HepG2 (cell line): ENCODE measurements around the gene MORN1. TPM values are rescaled to one million over a fixed set of nuclear protein-coding genes. Genes with fewer than 3 reads are reported as not detected.

Experiments
- ATAC-seq: fragments of 200-7000 bp; cut with Tn5 transposase; 3 replicates; pipeline ENCODE4 v1.9.1; 2020; ENCODE audit warnings: mild to moderate bottlenecking, moderate library complexity
- BruUV-seq: library from RNA; stranded (reverse); fragments of 400-500 nt; replicated peaks from 2 replicates; lab custom pipeline; 2021; lab: Mats Ljungman, UMichigan
- CTCF ChIA-PET: fragments of 300-600 bp; formaldehyde crosslinking; extraction: SDS; loops from one replicate; lab custom pipeline; 2021; ENCODE audit warnings: low total read pairs, inconsistent platforms, low intra/inter-chr PET ratio; lab: Yijun Ruan, JAX
- POLR2A ChIA-PET: fragments of 350-600 bp; sonication (Branson Sonifier 250); formaldehyde crosslinking; loops from one replicate; lab custom pipeline; 2020; ENCODE audit warnings: antibody characterized with exemption, inconsistent platforms; lab: Yijun Ruan, JAX
- DNase-seq: peaks from one replicate; pipeline ENCODE4 v3.0.0-alpha.2; 2015; ENCODE audit warnings: low spot score
- FAIRE-seq: peaks from 3 replicates; lab custom pipeline; 2011; peaks lifted over from hg19 to GRCh38; lab: Jason Lieb, UNC
- H2AFZ ChIP-seq: one replicate; pipeline ENCODE4 v1.6.1; 2011; ENCODE audit warnings: low read length, inconsistent platforms
- H3K27ac ChIP-seq: fragments of 300-600 bp; 3 replicates; pipeline ENCODE4 v1.8.0; 2011; ENCODE audit warnings: mixed run types, mild to moderate bottlenecking, mixed read lengths, low read length, inconsistent platforms; ENCODE audit not compliant: insufficient read depth; ENCODE audit errors: extremely low read length
- H3K27me3 ChIP-seq, 2 experiments: fragments of 200-600 bp in 1 of 2; 2 replicates in 1 of 2; 3 replicates in 1 of 2; pipeline versions ENCODE4 v1.6.0 to v1.8.0; 2011; ENCODE audit warnings: low read length in 2 of 2, mild to moderate bottlenecking in 2 of 2, moderate library complexity in 2 of 2, inconsistent platforms in 1 of 2; ENCODE audit not compliant: insufficient read depth in 2 of 2, control insufficient read depth in 1 of 2
- H3K36me3 ChIP-seq, 2 experiments: fragments of 200-600 bp in 1 of 2; replicated peaks in 1 of 2; 2 replicates in 1 of 2; 3 replicates in 1 of 2; pipeline versions ENCODE4 v1.5.1 to v1.8.0; 2011; ENCODE audit warnings: low read length in 2 of 2, inconsistent platforms in 1 of 2; ENCODE audit not compliant: insufficient read depth in 2 of 2, control insufficient read depth in 1 of 2
- H3K4me1 ChIP-seq: 2 replicates; pipeline ENCODE4 v1.5.1; 2012; ENCODE audit warnings: low read length, inconsistent platforms; ENCODE audit not compliant: insufficient read depth
- H3K4me2 ChIP-seq: 2 replicates; pipeline ENCODE4 v1.6.0; 2011; ENCODE audit warnings: low read depth, low read length, inconsistent platforms
- H3K4me3 ChIP-seq, 3 experiments: fragments of 200-600 bp in 1 of 3; sonication (generic), shearing (Covaris generic) in 1 of 3; replicated peaks in 1 of 3; 2 replicates each; pipeline ENCODE4 v1.5.1; 2011 to 2016; ENCODE audit warnings: low read length in 3 of 3, inconsistent platforms in 2 of 3, low read depth in 2 of 3, mild to moderate bottlenecking in 2 of 3, control low read depth in 1 of 3, mixed read lengths in 1 of 3; ENCODE audit not compliant: insufficient read depth in 1 of 3
- H3K79me2 ChIP-seq: one replicate; pipeline ENCODE4 v1.6.1; 2011; ENCODE audit warnings: low read length, inconsistent platforms; ENCODE audit not compliant: insufficient read depth
- H3K9ac ChIP-seq: 2 replicates; pipeline ENCODE4 v1.6.0; 2011; ENCODE audit warnings: mild to moderate bottlenecking, low read depth, low read length, inconsistent platforms; ENCODE audit not compliant: insufficient read depth
- H3K9me3 ChIP-seq: 2 replicates; pipeline ENCODE4 v1.5.1; 2012; ENCODE audit warnings: mild to moderate bottlenecking, low read length
- H4K20me1 ChIP-seq: 2 replicates; pipeline ENCODE4 v1.6.0; 2011; ENCODE audit warnings: inconsistent platforms, mild to moderate bottlenecking, low read length, moderate library complexity; ENCODE audit not compliant: insufficient read depth
- ATRX ChIP-seq: sonication (generic); formaldehyde crosslinking; IDR thresholded peaks from 2 replicates; pipeline ENCODE4 v1.4.0; 2020; ENCODE audit warnings: missing genetic modification reagents, borderline replicate concordance
- DPF2 ChIP-seq: sonication (generic); formaldehyde crosslinking; IDR thresholded peaks from 2 replicates; pipeline ENCODE4 v1.4.0; 2020; ENCODE audit warnings: mild to moderate bottlenecking, low read depth, missing genetic modification reagents, borderline replicate concordance
- GTF3A ChIP-seq: sonication (generic); formaldehyde crosslinking; conservative IDR thresholded peaks from 2 replicates; pipeline ENCODE4 v1.4.0; 2020; ENCODE audit warnings: mild to moderate bottlenecking, missing genetic modification reagents
- HHEX ChIP-seq: IDR thresholded peaks from 2 replicates; pipeline ENCODE4 v1.6.1; 2016; ENCODE audit warnings: control low read depth
- IRF9 ChIP-seq: sonication (generic); formaldehyde crosslinking; IDR thresholded peaks from 2 replicates; pipeline ENCODE4 v1.8.0; 2022; ENCODE audit warnings: missing genetic modification reagents, mild to moderate bottlenecking, borderline replicate concordance
- IRX3 ChIP-seq: sonication (generic); formaldehyde crosslinking; IDR thresholded peaks from 2 replicates; pipeline ENCODE4 v1.8.1; 2023; ENCODE audit warnings: mild to moderate bottlenecking, low read depth, missing genetic modification reagents, borderline replicate concordance
- NFE2L2 ChIP-seq: fragments of 150-350 bp; IDR thresholded peaks from 2 replicates; pipeline ENCODE4 v1.6.1; 2014; ENCODE audit warnings: low read length
- RBAK ChIP-seq: sonication (generic); formaldehyde crosslinking; IDR thresholded peaks from 2 replicates; pipeline ENCODE4 v1.5.1; 2020; ENCODE audit warnings: mild to moderate bottlenecking, missing genetic modification reagents
- RXRA ChIP-seq: sonication (generic); formaldehyde crosslinking; IDR thresholded peaks from 2 replicates; pipeline ENCODE4 v1.5.1; 2020; ENCODE audit warnings: missing genetic modification reagents
- ZIK1 ChIP-seq: sonication (generic); formaldehyde crosslinking; IDR thresholded peaks from 2 replicates; pipeline ENCODE4 v1.5.0; 2020; ENCODE audit warnings: mild to moderate bottlenecking, low read depth, missing genetic modification reagents, borderline replicate concordance
- ZMYM2 ChIP-seq: sonication (generic); formaldehyde crosslinking; IDR thresholded peaks from 2 replicates; pipeline ENCODE4 v1.8.0; 2022; ENCODE audit warnings: mild to moderate bottlenecking, missing genetic modification reagents
- ZNF282 ChIP-seq: fragments of 450-650 bp; IDR thresholded peaks from 2 replicates; pipeline ENCODE4 v1.6.1; 2018; ENCODE audit not compliant: partially characterized antibody
- ZNF317 ChIP-seq: sonication (generic); formaldehyde crosslinking; IDR thresholded peaks from 2 replicates; pipeline ENCODE4 v1.5.0; 2020; ENCODE audit warnings: mild to moderate bottlenecking, missing genetic modification reagents
- ZNF326 ChIP-seq: sonication (generic); formaldehyde crosslinking; IDR thresholded peaks from 2 replicates; pipeline ENCODE4 v1.4.0; 2020; ENCODE audit warnings: missing genetic modification reagents, borderline replicate concordance
- ZNF563 ChIP-seq: sonication (generic); formaldehyde crosslinking; IDR thresholded peaks from 2 replicates; pipeline ENCODE4 v1.8.0; 2022; ENCODE audit warnings: mild to moderate bottlenecking, moderate library complexity, missing genetic modification reagents
- ZNF629 ChIP-seq: sonication (generic); formaldehyde crosslinking; conservative IDR thresholded peaks from 2 replicates; pipeline ENCODE4 v1.5.0; 2020; ENCODE audit warnings: missing genetic modification reagents
- ZNF780A ChIP-seq: sonication (generic); formaldehyde crosslinking; IDR thresholded peaks from 2 replicates; pipeline ENCODE4 v1.8.0; 2022; ENCODE audit warnings: mild to moderate bottlenecking, missing genetic modification reagents, moderate library complexity
- WGBS: methylation state at CpG from one replicate; pipeline ENCODE4 v1.1.6; 2017; ENCODE audit warnings: low lambda C conversion rate; 5-methylcytosine and 5-hydroxymethylcytosine counted together
- in situ Hi-C: cut with HindIII; loops from 2 replicates; pipeline ENCODE4 v1.10.0; 2017; ENCODE audit warnings: low pct_unique_long_range_greater_than_20kb; ENCODE audit not compliant: extremely low pct_ligation_motif_present
- intact Hi-C: fragments of 100-400 bp; cut with micrococcal nuclease; formaldehyde crosslinking; loops from one replicate; pipeline ENCODE4 v1.10.0; 2022; ENCODE audit not compliant: unreplicated experiment
- polyA plus RNA-seq, 8 experiments: library from polyadenylated mRNA; depleted of rRNA in 3 of 8; stranded (reverse) in 7 of 8; unstranded in 1 of 8; fragments of >200 nt; fragmentation: Illumina TruSeq in 4 of 8; extraction: Trizol in 4 of 8; gene quantifications; 2 replicates each; pipeline versions ENCODE4 v1.2.1 to v1.2.3, GENCODE V29; 2011 to 2016; ENCODE audit warnings: low read depth in 4 of 8, missing spikeins in 1 of 8, mixed read lengths in 1 of 8; ENCODE audit not compliant: insufficient read depth in 1 of 8
- total RNA-seq, 5 experiments: library from RNA; depleted of rRNA; stranded (reverse); fragments of >200 nt; fragmentation: Illumina TruSeq; extraction: Trizol; gene quantifications; 2 replicates each; pipeline ENCODE4 v1.2.3, GENCODE V29; 2016; ENCODE audit warnings: low read depth in 1 of 5

Gene MORN1
- total and polyA plus RNA-seq, 2 of the 13 experiments (the other 11 are each of a cell fraction or from before 2014, with no cell fraction given) = 3.1 to 6.5 TPM

- H3K9ac ChIP-seq = no peak overlapping the region
- peaks cover 5 to 44% of the 10 kb centered on the region in 2 experiments; a peak in 4 of 5 replicates for H3K27me3 ChIP-seq
- FAIRE-seq (no peak), DNase-seq (no peak), ATAC-seq (no peak)
- 34% methylated on average over 9 of the region's 11 CpGs for WGBS
- no TSS peak for BruUV-seq
- H3K27ac ChIP-seq = no peak overlapping the region
- no peaks in the 10 kb centered on the region for H3K4me1 ChIP-seq
- POLR2A ChIA-PET = no interaction called here
- no peak overlapping the region for H3K4me3 ChIP-seq
- CTCF ChIA-PET = no interaction called here
- no peak overlapping the region for H2AFZ ChIP-seq
- intact Hi-C loops = no loop called here
- H3K4me2 ChIP-seq = no peak overlapping the region
- in situ Hi-C loops = no loop called here
- H3K79me2 ChIP-seq = no peaks in the 10 kb centered on the region
- peaks cover 22% of the 10 kb centered on the region for H3K9me3 ChIP-seq
- no peaks in the 10 kb centered on the region for H4K20me1 ChIP-seq
- TF ChIP-seq ZMYM2 (CRISPR knock-in tag) (no peak), ZNF326 (CRISPR knock-in tag) (no peak), RBAK (CRISPR knock-in tag) (no peak), IRX3 (CRISPR knock-in tag) (no peak), NFE2L2 (no peak), ZNF317 (CRISPR knock-in tag) (no peak), ZNF629 (no peak), ZNF780A (no peak), GTF3A (CRISPR knock-in tag) (no peak), ZIK1 (no peak), DPF2 (CRISPR knock-in tag) (no peak), ZNF282 (no peak), ZNF563 (CRISPR knock-in tag) (no peak), ATRX (CRISPR knock-in tag) (no peak), RXRA (CRISPR knock-in tag) (no peak), IRF9 (CRISPR knock-in tag) (no peak), HHEX (no peak)
- no peaks in the 10 kb centered on the region for H3K36me3 ChIP-seq
Observed at GRCh38 chr1:2425892-2426291, 34.5 kb upstream of the MORN1 start.
